HG03442 (cell line): Measurements from ENCODE around the gene GLIS2.
"Not testable (repeated sequence)": the region's sequence is repeated elsewhere in the genome, so short reads cannot be mapped to it uniquely, and the experiment has no call there.

Experiments used
- ATAC-seq: cut with Tn5 transposase; IDR thresholded peaks from one replicate; pipeline ENCODE4 v1.9.1; 2021; ENCODE audit warnings: mild to moderate bottlenecking, moderate library complexity; ENCODE audit not compliant: unreplicated experiment

GLIS2 gene

DNA sequence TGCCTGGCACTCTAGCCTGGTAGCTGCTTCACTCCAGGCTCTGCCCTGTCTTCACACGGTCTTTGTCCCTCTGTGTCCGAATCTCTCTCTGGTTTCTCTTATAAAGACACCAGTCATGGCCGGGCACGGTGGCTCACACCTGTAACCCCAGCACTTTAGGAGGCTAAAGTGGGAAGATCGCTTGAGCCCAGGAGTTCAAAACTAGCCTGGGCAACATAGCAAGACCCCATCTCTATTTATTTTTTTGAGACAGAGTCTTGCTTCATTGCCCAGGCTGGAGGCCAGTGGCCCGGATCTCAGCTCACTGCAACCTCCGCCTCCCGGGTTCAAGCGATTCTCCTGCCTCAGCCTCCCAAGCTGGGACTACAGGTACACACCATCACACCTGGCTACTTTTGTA, 17.8 kb downstream of the GLIS2 start:
- not testable (repeated sequence) for ATAC-seq

DNA sequence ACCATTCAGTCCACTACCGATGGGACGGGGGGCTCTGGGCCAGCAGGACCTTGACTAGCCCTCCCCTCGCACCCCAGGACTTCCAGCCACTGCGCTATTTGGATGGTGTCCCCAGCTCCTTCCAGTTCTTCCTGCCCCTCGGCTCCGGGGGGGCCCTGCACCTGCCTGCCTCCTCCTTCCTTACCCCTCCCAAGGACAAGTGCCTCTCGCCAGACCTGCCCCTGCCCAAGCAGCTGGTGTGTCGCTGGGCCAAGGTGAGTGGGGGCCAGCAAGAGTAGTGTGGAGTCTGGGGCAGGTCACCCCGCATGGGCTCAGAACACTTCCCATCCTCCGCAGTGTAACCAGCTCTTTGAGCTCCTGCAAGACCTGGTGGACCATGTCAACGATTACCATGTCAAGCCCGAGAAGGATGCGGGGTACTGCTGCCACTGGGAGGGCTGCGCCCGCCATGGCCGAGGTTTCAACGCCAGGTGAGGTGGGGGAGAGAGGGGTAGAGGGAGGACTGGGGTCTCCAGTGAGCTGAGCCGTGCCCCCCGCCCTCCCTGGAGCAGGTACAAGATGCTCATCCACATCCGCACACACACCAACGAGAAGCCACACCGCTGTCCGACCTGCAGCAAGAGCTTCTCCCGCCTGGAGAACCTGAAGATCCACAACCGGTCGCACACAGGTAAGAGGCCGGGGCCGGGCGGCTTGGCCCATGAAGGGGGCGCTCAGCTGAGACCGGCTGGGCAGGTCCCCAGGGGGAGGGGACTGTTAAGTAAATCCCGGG, 19.0 kb downstream of the GLIS2 start:
- no peak for ATAC-seq

DNA sequence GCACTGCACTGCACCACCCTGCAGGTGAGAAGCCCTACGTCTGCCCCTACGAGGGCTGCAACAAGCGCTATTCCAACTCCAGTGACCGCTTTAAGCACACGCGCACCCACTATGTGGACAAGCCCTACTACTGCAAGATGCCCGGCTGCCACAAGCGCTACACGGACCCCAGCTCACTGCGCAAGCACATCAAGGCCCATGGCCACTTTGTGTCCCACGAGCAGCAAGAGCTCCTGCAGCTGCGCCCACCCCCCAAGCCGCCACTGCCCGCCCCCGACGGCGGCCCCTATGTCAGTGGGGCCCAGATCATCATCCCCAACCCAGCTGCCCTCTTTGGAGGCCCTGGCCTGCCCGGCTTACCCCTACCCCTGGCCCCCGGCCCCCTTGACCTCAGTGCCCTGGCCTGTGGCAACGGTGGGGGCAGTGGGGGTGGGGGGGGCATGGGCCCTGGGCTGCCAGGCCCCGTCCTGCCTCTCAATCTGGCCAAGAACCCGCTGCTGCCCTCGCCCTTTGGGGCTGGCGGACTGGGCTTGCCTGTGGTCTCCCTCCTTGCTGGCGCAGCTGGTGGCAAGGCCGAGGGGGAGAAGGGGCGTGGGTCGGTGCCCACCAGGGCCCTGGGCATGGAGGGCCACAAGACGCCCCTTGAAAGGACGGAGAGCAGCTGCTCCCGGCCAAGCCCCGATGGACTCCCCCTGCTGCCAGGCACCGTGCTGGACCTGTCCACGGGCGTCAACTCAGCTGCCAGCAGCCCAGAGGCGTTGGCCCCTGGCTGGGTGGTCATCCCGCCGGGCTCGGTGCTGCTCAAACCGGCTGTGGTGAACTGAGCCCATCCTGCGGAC, 21.1 kb downstream of the GLIS2 start:
- ATAC-seq, result no peak

DNA sequence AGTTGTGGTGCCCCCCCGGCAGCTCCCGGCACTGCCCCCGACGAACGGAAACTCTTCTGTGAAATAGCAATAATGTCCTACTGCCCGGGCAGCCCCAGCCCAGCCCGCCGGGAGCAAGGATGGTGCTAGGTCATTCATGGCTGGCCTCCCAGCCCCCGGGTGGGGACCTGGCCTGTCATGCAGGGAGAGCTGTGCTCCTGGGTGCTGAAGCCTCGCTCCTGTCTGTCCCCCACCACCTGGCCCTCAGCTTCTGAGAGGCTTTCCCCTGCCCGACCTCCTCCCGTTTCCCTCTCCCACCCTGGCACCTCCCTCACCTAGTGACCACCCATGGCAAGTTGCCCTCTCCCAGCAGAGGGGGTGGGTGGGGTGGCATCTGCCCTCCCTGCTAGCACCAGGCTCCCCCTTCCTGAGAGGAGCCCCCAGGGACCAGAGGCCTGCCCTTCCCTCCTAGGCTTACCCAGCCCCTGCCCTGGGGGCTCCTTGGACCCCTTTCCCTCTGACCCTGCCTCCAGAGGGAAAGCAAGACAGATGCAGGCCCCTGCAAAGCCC, 21.7 kb downstream of the GLIS2 start:
- no peak for ATAC-seq

DNA sequence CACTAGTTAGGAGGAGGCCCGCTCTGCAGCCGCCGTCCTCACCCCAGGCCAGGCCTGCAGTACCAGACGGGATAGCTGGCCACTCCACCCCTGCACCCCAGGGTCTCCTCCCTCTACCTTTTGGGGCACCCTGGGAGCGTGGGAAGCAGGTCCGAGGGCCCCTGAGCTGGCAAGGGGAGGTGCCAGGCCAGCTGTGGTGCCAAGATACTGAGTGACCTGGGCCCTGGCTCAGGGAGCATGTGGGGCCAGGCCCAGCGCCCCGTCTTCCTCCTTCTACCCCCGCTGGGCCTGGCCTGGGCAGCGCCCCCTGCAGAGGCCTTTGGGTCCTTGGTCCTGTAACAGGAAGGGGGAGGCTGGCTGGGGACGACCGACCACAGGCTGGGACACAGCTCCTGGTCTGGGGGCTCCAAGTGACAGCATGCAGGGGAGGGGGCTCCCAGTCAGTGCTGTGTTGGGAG, 22.3 kb downstream of the GLIS2 start:
- ATAC-seq, result no peak

DNA sequence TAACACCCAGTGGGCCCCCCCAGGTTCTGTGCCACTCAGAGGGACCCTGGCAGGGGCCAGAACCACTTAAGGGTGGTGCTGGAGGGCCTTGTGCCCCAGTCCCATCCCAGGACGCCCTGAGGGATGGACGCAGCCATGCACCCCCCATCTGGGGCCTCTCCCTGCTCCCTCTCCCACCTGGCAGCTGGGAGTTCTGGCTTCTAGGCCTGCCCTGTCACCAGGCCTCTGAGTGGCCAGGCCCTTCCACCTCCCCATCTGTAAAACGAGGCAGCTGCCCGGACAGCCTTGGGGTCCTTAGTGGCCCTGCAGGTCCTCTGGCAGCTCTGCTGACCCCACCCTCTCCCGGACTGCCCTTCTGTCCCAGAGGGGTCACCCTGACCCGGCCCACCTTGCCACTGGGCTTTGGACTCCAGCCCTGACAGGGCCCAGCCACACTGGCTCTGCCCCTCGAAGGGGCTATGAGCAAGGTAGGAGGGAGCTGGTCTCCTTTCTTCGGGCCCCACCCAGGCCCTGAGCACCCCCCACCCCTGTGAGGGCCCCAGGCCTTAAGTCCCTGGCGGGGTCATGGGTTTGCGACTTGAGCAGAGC, 22.9 kb downstream of the GLIS2 start:
- no peak for ATAC-seq

DNA sequence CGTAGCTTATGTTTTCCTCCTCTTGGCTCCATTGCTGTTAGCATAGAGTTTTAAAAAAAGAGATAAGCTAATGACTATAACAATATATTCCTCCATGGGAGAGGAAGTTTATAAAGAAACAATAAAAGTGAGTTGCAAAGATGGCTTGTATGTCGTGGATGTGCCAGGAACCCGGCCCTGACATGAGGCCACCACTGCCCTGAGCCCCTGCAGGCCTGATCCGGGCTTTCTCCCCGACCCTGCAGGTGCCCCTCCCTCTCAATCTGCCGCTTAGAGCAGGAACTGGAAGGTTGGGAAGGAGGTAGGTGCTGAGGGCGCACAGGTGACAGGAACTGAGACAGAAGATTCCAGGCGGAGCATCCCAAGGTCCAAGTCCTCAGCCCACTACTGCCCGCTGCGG, 23.6 kb downstream of the GLIS2 start:
- ATAC-seq, result no peak

DNA sequence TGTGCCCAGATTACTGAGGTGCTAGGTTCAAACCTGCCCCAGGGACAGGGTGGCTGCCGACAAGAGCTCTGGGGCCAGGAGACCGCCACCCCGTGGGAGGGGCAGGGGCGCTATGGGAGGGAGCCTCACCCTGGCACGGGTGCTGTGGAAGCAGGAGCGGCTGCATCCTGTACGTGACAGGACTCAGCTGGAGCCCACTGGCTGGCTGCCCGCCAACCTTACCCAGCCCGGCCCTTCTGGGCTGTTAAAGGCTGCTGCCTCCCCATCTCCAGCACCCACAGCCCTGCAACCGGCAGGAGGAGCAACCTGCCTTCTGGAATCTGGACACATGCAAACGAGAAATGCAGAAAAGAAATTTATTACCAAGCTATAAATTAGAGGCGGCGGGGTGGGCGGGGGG, 24.0 kb downstream of the GLIS2 start:
- ATAC-seq, result no peak

DNA sequence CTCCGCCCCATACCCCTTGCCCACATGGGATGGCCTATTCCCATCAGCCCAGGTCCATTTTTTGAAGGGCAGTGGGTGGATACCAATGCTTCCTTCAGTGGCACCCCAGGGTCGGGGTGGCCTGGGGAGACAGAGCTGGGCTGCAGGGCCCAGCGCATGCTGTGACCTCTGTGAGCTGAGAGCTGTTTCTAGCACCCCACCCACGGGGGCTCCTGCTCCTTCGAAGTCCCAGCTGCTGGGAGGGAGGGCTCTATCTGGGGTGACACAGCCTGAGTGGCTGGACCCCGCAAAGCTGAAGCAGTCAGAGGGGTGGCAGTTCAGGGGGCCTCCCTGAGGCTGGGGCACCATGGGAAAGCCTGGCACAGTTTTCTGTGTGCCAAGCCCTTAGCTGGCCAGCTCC, 24.6 kb downstream of the GLIS2 start:
- no peak for ATAC-seq

DNA sequence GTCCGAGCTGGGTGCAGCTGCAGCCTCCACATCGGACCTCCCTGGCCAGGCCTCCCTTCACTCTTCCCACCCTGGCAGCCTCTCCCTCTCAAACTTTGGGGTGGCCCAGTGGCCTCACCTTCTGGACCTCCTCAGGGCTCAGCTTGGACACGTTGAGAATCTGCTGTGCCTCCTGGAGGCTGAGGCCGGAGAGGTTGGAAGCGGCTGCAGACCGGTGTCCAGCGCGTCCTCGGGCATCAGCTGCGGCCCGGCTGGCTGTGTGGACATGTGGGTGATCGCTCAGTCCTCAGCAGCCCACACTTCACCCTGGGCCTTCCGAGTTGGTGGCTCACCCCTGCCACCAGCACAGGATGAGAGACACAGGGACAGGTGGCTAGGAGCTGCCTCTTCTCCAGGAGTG, 25.4 kb downstream of the GLIS2 start:
- ATAC-seq, result no peak

DNA sequence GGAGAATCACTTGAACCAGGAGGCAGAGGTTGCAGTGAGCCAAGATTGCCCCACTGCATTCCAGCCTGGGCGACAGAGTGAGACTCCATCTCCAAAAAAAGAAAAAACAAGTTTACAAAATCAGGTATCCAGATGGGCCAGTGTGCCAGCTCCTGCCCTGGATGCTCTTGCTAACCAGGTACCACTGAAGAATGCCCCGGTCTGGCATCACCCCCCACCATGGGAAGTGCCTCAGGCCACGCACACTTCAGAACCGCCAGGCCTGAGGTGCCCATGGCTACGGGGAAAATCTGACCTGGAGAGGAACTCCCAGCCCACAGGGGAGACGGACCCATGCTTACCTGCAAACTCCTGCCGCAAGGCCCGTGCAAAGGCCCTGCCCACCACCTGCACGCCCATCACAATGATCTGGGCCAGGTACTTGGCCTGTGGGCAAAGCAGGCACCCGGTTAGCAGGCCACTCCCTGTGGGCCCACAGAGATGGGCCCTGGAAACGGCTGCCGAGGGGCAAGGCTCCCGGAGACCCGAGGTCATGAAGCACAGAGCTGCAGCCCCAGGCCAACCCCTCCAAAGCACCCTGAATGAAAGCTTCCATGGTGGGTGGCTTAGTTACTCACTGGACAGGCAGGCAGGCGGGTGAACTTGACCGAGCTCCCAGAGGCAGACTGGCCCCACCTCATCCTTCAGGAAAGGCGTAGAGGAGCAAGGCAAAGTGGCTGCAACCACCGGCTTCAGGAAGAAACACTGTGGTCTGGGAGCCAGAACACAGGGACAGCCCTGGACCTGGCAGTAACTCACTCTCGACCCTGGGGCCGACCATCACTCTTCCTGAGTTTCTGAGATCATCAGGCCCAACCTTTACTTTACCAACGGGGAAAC, 27.2 kb downstream of the GLIS2 start:
- no peak for ATAC-seq

DNA sequence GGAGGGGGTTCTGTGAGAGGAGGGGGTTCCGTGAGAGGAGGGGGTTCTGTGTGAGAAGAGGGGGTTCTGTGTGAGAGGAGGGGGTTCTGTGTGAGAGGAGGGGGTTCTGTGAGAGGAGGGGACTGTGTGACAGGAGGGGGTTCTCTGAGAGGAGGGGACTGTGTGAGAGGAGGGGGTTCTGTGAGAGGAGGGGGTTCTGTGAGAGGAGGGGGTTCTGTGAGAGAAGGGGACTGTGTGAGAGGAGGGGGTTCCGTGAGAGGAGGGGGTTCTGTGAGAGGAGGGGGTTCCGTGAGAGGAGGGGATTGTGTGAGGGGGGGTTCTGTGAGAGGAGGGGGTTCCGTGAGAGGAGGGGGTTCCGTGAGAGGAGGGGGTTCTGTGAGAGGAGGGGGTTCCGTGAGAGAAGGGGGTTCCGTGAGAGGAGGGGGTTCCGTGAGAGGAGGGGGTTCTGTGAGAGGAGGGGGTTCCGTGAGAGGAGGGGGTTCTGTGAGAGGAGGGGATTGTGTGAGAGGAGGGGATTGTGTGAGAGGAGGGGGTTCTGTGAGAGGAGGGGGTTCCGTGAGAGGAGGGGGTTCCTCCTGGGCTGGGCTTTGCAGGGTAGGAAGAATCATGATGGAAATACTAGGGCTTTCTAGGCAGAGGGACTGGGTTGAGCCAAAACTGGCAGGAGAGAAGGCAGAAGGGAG, 28.6 kb downstream of the GLIS2 start:
- ATAC-seq, result not testable (repeated sequence)

DNA sequence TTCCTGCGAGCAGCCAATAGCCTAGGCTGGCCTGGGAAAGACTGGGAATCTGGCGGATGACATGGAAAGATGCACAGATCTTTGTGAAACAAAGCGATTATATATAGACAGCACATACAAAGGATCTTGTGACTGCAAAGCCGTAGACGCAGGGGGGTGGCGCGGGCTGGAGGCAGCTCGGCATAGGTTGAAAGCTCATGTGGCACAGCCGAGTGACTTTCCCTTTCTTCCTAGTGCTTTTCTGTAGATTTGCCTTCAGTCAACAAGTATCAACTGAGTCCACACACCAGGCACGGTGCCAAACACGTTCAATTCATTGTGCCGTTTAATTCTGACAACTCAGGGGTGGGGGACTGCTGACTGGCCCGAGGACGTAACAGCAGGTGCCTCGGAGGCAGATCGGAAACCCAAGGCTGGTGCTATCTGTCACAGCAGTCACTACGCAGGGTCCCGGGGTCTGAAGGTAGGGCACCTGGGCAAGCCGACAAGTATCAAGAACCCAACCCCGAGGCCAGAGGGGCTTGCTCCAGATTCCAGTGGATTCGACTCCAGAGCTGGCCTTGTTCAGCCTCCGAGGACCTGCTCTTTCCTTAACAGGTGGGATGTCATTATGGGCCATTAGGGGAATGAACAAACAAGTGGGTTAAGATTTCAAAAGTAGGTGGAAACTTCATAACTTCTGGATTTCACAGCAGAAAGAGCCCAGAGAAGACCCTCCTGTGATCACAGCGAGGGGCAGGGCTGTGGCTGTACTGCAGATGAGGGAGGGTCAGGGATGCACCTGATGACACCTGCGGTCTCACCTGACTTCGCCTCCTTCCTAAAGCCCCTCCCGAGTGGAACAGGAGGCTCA, 29.3 kb downstream of the GLIS2 start:
- no peak for ATAC-seq

DNA sequence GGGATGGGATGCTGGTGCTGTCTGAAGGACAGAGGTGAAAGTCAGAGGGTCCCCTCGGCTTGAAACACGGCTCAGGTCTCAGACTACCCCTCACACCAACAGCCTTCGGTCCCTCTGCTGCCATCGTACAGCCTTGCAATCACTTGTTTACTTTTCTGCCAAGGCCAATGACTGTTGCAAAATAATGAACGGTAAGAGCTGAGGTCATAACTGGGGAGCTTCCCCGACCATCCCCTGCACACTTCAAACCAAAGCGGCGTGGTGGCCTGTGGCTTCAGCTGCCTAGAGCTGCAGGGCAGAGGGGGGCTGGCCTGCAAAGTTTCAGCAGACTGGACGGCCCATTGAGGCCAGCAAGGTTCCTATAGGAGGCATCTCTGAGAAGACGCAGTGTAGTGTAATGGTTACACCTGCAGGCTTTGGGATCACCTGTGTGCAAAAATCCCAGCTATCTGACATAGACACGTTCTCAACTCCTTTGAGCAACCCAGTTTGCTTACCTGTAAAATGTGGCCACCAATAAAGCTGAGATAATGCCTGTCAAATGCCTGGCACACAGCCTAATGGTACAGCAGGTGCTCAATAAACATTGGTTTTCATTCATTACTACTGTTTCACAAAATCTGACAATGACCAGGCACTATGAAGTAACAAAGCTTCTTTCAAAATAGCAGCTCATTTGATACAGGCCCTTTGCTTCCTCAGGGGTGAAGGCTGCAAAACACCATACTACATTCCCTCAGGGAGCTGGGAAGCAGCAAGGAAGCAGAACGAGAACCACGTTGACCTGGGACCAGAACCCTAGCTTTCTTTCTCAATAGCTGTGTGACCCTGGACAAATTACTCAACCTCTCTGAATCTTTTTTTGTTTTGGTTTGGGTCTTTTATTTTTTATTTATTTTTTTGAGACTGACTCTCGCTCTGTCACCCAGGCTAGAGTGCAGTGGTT, 30.2 kb downstream of the GLIS2 start:
- ATAC-seq, result no peak

DNA sequence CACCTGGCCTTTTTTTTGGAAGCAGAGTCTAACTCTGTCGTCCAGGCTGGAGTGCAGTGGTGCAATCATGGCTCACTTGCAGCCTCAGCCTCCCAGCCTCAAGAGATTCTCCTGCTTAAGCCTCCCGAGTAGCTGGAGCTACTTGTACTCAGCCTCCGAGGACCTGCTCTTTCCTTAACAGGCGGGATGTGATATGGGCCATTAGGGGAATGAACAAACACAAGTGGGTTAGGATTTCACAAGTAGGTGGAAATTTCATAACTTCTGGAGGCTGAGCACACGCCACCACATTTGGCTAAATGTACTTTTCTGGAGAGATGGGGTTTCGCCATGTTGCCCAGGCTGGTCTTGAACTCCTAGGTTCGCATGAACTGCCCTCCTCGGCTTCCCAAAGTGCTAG, 31.1 kb downstream of the GLIS2 start:
- no peak for ATAC-seq

DNA sequence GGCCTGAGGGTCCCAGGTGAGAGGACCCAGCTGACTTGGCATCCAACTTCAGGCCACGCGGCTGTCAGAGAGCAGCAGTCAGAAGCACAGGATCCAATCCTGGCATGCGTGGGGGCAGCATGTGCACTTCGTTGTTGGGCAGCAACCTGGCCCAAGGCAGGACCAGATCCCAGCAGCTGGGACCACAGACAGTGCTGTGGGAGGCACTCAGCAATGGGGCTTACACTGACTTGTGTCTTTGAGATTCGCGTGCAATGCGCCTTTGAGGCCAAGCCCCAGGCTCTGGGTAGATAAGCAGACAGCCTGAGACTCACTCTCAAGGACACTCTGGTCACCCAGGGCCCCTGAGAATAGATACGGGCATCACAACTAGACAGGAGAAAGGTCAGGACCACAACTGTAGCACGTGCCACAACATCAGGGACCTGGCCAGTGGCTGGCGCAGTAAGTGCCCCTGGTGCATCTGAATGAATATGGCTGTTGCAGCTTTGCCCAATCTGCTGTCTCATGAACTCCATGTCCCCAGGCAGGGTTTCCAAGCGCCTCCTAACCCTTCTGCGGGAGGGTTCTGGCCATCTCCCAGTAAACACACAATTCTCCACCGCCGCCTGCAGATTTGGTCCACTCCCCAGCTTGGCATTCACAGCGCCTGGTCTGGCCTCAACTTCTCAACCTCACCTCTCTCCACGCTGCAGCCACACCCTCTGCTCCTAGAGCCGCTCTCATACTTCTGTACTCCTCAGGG, 32.1 kb downstream of the GLIS2 start:
- ATAC-seq, result no peak

DNA sequence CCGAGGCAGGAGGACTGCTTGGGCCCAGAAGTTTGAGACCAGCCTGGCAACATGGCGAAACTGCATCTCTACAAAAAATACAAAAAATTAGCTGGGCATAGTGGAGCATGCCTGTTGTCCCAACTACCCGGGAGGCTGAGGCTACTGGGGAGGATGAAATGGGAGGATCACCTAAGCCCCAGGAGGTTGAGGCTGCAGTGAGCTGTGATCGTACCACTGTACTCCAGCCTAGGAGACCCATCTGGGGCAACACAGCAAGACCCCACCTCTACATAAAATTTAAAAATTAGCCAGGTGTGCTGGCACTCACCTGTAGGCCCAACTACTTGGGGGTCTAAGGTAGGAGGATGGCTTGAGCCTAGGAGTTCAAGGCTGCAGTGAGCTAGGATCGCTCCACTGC, 33.5 kb downstream of the GLIS2 start:
- no peak for ATAC-seq
